ENCODE data around the gene VRK1.

VRK1 gene

GRCh38 chr14:96806836-96807235, 9.7 kb downstream of the VRK1 start:
- TF ChIP-seq ZFP3 (CRISPR knock-in tag; IDR thresholded peaks at IDR 0.05), result no peak
- TF ChIP-seq PPARA (CRISPR knock-in tag; IDR thresholded peaks at IDR 0.05; ENCODE audit: borderline replicate concordance), result no peak
- TF ChIP-seq, protein P1, sequence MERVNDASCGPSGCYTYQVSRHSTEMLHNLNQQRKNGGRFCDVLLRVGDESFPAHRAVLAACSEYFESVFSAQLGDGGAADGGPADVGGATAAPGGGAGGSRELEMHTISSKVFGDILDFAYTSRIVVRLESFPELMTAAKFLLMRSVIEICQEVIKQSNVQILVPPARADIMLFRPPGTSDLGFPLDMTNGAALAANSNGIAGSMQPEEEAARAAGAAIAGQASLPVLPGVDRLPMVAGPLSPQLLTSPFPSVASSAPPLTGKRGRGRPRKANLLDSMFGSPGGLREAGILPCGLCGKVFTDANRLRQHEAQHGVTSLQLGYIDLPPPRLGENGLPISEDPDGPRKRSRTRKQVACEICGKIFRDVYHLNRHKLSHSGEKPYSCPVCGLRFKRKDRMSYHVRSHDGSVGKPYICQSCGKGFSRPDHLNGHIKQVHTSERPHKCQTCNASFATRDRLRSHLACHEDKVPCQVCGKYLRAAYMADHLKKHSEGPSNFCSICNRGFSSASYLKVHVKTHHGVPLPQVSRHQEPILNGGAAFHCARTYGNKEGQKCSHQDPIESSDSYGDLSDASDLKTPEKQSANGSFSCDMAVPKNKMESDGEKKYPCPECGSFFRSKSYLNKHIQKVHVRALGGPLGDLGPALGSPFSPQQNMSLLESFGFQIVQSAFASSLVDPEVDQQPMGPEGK (CRISPR knock-in tag; IDR thresholded peaks at IDR 0.05; ENCODE audit: borderline replicate concordance), result no peak
- TF ChIP-seq RARB (CRISPR knock-in tag; IDR thresholded peaks at IDR 0.05), result no peak
- TF ChIP-seq ZNF565 (CRISPR knock-in tag; conservative IDR thresholded peaks at IDR 0.05; ENCODE audit: low read depth), result no peak
- no peak for TF ChIP-seq CREB5 (CRISPR knock-in tag; IDR thresholded peaks at IDR 0.05; ENCODE audit: low read depth)
- no peak for TF ChIP-seq BACH2 (CRISPR knock-in tag; IDR thresholded peaks at IDR 0.05; ENCODE audit: borderline replicate concordance)
- no peak for TF ChIP-seq TCF4 (CRISPR knock-in tag; IDR thresholded peaks at IDR 0.05; ENCODE audit: borderline replicate concordance)
- no peak for TF ChIP-seq SNAI2 (CRISPR knock-in tag; IDR thresholded peaks at IDR 0.05)
- no peak for TF ChIP-seq ZC3H10 (CRISPR knock-in tag; IDR thresholded peaks at IDR 0.05)
- TF ChIP-seq ARNTL (CRISPR knock-in tag; IDR thresholded peaks at IDR 0.05; ENCODE audit: borderline replicate concordance, low read depth), result no peak
- TF ChIP-seq, protein P2, sequence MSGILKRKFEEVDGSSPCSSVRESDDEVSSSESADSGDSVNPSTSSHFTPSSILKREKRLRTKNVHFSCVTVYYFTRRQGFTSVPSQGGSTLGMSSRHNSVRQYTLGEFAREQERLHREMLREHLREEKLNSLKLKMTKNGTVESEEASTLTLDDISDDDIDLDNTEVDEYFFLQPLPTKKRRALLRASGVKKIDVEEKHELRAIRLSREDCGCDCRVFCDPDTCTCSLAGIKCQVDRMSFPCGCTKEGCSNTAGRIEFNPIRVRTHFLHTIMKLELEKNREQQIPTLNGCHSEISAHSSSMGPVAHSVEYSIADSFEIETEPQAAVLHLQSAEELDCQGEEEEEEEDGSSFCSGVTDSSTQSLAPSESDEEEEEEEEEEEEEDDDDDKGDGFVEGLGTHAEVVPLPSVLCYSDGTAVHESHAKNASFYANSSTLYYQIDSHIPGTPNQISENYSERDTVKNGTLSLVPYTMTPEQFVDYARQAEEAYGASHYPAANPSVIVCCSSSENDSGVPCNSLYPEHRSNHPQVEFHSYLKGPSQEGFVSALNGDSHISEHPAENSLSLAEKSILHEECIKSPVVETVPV (CRISPR knock-in tag; IDR thresholded peaks at IDR 0.05), result no peak
- no peak for TF ChIP-seq POU6F1 (CRISPR knock-in tag; IDR thresholded peaks at IDR 0.05; ENCODE audit: borderline replicate concordance, low read depth)
- no peak for TF ChIP-seq TOX (CRISPR knock-in tag; IDR thresholded peaks at IDR 0.05; ENCODE audit: borderline replicate concordance)
- no peak for TF ChIP-seq ESRRG (CRISPR knock-in tag; IDR thresholded peaks at IDR 0.05)
- TF ChIP-seq ZFP30 (CRISPR knock-in tag; IDR thresholded peaks at IDR 0.05), result no peak
- no peak for TF ChIP-seq ZNF8 (CRISPR knock-in tag; IDR thresholded peaks at IDR 0.05)
- TF ChIP-seq CSDC2 (CRISPR knock-in tag; IDR thresholded peaks at IDR 0.05), result no peak
- no peak for ATAC-seq

DNA sequence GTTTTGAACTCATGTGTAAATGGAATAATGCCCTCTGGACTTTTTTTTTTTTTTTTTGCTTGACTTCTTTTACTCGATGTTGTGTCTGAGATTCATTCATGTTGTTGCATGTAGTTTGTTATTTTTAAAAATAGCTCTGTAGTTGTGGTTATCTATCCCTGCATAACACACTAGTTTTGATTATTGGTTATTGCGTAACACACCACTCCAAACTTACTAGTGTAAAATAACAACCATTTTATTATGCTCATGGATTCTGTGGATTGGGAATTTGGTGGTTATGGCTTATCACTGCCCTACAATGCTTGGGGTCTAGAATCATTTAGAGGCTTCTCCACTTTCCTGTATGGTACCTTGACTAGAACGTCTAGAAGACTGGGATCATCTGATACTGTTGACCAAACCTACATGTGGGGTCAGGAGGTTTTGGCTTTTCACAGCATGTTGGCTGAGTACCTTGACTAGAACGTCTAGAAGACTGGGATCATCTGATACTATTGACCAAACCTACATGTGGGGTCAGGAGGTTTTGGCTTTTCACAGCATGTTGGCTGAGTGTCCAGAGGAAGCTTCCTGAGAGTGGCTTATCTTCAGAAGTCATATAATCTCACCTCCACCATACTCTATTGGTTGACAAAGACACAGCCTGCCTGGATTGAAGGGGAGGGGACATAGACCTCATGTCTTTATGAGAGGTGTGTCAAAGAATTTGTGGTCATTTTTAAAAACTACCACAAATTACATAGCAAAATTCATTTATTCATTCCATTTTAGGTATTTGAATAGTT, 11.6 kb downstream of the VRK1 start:
- no peak for ATAC-seq

More for the DNA sequence above, 11.6 kb downstream of the VRK1 start:
- TF ChIP-seq PPARA (CRISPR knock-in tag; IDR thresholded peaks at IDR 0.05; ENCODE audit: borderline replicate concordance), result no peak
- TF ChIP-seq SNAI2 (CRISPR knock-in tag; IDR thresholded peaks at IDR 0.05), result no peak
- TF ChIP-seq, protein P2 (CRISPR knock-in tag; IDR thresholded peaks at IDR 0.05), result no peak
- no peak for TF ChIP-seq ARNTL (CRISPR knock-in tag; IDR thresholded peaks at IDR 0.05; ENCODE audit: borderline replicate concordance, low read depth)
- TF ChIP-seq ZNF565 (CRISPR knock-in tag; conservative IDR thresholded peaks at IDR 0.05; ENCODE audit: low read depth), result no peak
- no peak for TF ChIP-seq ISL1 (CRISPR knock-in tag; IDR thresholded peaks at IDR 0.05)
- TF ChIP-seq TCF4 (CRISPR knock-in tag; IDR thresholded peaks at IDR 0.05; ENCODE audit: borderline replicate concordance), result no peak
- TF ChIP-seq CSDC2 (CRISPR knock-in tag; IDR thresholded peaks at IDR 0.05), result no peak
- TF ChIP-seq RARB (CRISPR knock-in tag; IDR thresholded peaks at IDR 0.05), result no peak
- no peak for TF ChIP-seq ZFP30 (CRISPR knock-in tag; IDR thresholded peaks at IDR 0.05)
- TF ChIP-seq, protein P1 (CRISPR knock-in tag; IDR thresholded peaks at IDR 0.05; ENCODE audit: borderline replicate concordance), result no peak
- no peak for TF ChIP-seq GLIS3 (CRISPR knock-in tag; IDR thresholded peaks at IDR 0.05)
- no peak for TF ChIP-seq POU6F1 (CRISPR knock-in tag; IDR thresholded peaks at IDR 0.05; ENCODE audit: borderline replicate concordance, low read depth)
- TF ChIP-seq ZNF8 (CRISPR knock-in tag; IDR thresholded peaks at IDR 0.05), result no peak

Data from SK-N-SH treated with all-trans-retinoic acid at 6 μM for 48 hours (cell line).